PC-9 (cell line): ENCODE results near the gene ELP5.

ENCODE experiments used
- EZH2 ChIP-seq: fragments of 200-600 bp; sonication (generic); IDR thresholded peaks from 2 replicates; pipeline ENCODE4 v1.8.0; 2017; ENCODE audit warnings: antibody characterized with exemption, low read depth
- TF ChIP-seq, protein P1 (sequence below): fragments of 200-600 bp; sonication (generic); conservative IDR thresholded peaks from 2 replicates; pipeline ENCODE4 v1.6.1; 2017; ENCODE audit warnings: mixed run types, antibody characterized with exemption, mild to moderate bottlenecking, moderate library complexity

- TF ChIP-seq, protein P1, sequence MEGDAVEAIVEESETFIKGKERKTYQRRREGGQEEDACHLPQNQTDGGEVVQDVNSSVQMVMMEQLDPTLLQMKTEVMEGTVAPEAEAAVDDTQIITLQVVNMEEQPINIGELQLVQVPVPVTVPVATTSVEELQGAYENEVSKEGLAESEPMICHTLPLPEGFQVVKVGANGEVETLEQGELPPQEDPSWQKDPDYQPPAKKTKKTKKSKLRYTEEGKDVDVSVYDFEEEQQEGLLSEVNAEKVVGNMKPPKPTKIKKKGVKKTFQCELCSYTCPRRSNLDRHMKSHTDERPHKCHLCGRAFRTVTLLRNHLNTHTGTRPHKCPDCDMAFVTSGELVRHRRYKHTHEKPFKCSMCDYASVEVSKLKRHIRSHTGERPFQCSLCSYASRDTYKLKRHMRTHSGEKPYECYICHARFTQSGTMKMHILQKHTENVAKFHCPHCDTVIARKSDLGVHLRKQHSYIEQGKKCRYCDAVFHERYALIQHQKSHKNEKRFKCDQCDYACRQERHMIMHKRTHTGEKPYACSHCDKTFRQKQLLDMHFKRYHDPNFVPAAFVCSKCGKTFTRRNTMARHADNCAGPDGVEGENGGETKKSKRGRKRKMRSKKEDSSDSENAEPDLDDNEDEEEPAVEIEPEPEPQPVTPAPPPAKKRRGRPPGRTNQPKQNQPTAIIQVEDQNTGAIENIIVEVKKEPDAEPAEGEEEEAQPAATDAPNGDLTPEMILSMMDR, result no peak
- no peak for TF ChIP-seq EZH2
Measured at GRCh38 chr17:7205561-7205960, 46.5 kb upstream of the ELP5 start.
